HG03103 (cell line): ENCODE measurements around the gene OLA1.

ENCODE experiments used
- ATAC-seq: cut with Tn5 transposase; IDR thresholded peaks from one replicate; pipeline ENCODE4 v1.9.1; 2021; ENCODE audit warnings: low read depth; ENCODE audit not compliant: unreplicated experiment

Gene OLA1

GRCh38 chr2:174124181-174124580 lies 124.2 kb downstream of the OLA1 start:
- no peak for ATAC-seq

- ATAC-seq: no peak
These were observed 126.1 kb downstream of the OLA1 start for GRCh38 chr2:174122185-174122584.

GRCh38 chr2:174121612-174122011 lies 126.7 kb downstream of the OLA1 start:
- no peak for ATAC-seq

- ATAC-seq: no peak
These were observed 127.2 kb downstream of the OLA1 start for GRCh38 chr2:174121175-174121574.

- no peak for ATAC-seq
These were observed 128.0 kb downstream of the OLA1 start for GRCh38 chr2:174120346-174120745.

GRCh38 chr2:174117951-174118930 lies 130.1 kb downstream of the OLA1 start:
- no peak for ATAC-seq

- ATAC-seq: no peak
These were observed 136.3 kb downstream of the OLA1 start for GRCh38 chr2:174112073-174112472.

GRCh38 chr2:174108579-174108978 lies 139.8 kb downstream of the OLA1 start:
- ATAC-seq: no peak

- ATAC-seq: no peak
These were observed 141.6 kb downstream of the OLA1 start for GRCh38 chr2:174106736-174107135.

GRCh38 chr2:174094542-174094941 lies 153.8 kb downstream of the OLA1 start:
- no peak for ATAC-seq

- no peak for ATAC-seq
These were observed 157.9 kb downstream of the OLA1 start for GRCh38 chr2:174090476-174090875.

- no peak for ATAC-seq
These were observed 159.4 kb downstream of the OLA1 start for GRCh38 chr2:174088706-174089460.

- no peak for ATAC-seq
These were observed 161.6 kb downstream of the OLA1 start for GRCh38 chr2:174086708-174087107.

GRCh38 chr2:174085781-174086180 lies 162.6 kb downstream of the OLA1 start:
- no peak for ATAC-seq

- ATAC-seq: no peak
These were observed 164.4 kb downstream of the OLA1 start for GRCh38 chr2:174083843-174084458.

- no peak for ATAC-seq
These were observed 167.6 kb downstream of the OLA1 start for GRCh38 chr2:174080672-174081121.

GRCh38 chr2:174078275-174078674 lies 170.1 kb downstream of the OLA1 start:
- ATAC-seq: no peak

GRCh38 chr2:174076975-174077374 lies 171.4 kb downstream of the OLA1 start:
- ATAC-seq: no peak

- ATAC-seq: no peak
These were observed 172.3 kb downstream of the OLA1 start for GRCh38 chr2:174076040-174076439.

- no peak for ATAC-seq
These were observed 173.5 kb downstream of the OLA1 start for GRCh38 chr2:174074831-174075230.

GRCh38 chr2:174072857-174073256 lies 175.5 kb downstream of the OLA1 start:
- no peak for ATAC-seq
